Natural killer cell (primary cell): ENCODE data around the gene TDRKH. TPM values are rescaled to one million over a fixed set of nuclear protein-coding genes. Genes with fewer than 3 reads are reported as not detected.
"Not testable (repeated sequence)": the region's sequence is repeated elsewhere in the genome, so short reads cannot be mapped to it uniquely, and the experiment has no call there.

Experiments used
- ATAC-seq, 3 donors: fragments of 150-1000 bp in 2 of 3; fragments of 200-7000 bp in 1 of 3; cut with Tn5 transposase; 1 replicate in 1 of 3; 2 replicates in 2 of 3; pipeline ENCODE4 v1.10.0; 2021; ENCODE audit warnings: mild to moderate bottlenecking in 2 of 3, moderate library complexity in 2 of 3
- DNase-seq, 2 donors: peaks; one replicate each; pipeline versions ENCODE4 v3.0.0 to v3.0.0-alpha.2; 2013 to 2021; ENCODE audit warnings: mixed read lengths in 1 of 2
- H3K27ac ChIP-seq: one replicate; pipeline ENCODE4 v1.5.1; 2013; ENCODE audit warnings: mild to moderate bottlenecking, low read length
- H3K27me3 ChIP-seq: one replicate; pipeline ENCODE4 v1.6.1; 2013; ENCODE audit warnings: low read length; ENCODE audit not compliant: control insufficient read depth, insufficient read depth
- H3K36me3 ChIP-seq: one replicate; pipeline ENCODE4 v1.6.1; 2013; ENCODE audit warnings: low read length; ENCODE audit not compliant: control insufficient read depth, insufficient read depth
- H3K4me1 ChIP-seq: one replicate; pipeline ENCODE4 v1.6.1; 2013; ENCODE audit warnings: low read length; ENCODE audit not compliant: control insufficient read depth, insufficient read depth
- H3K4me3 ChIP-seq: one replicate; pipeline ENCODE4 v1.5.1; 2013; ENCODE audit warnings: low read length
- H3K9me3 ChIP-seq: one replicate; pipeline ENCODE4 v1.6.1; 2013; ENCODE audit warnings: low read length; ENCODE audit not compliant: control insufficient read depth, insufficient read depth
- H3K27ac Mint-ChIP-seq, 2 donors: one replicate each; pipeline ENCODE4 v1.8.0; 2022; ENCODE audit warnings: mild to moderate bottlenecking in 2 of 2, mixed read lengths in 2 of 2, moderate library complexity in 1 of 2
- H3K27me3 Mint-ChIP-seq, 2 donors: one replicate each; pipeline ENCODE4 v1.8.0; 2022; ENCODE audit warnings: low read depth in 2 of 2, mixed read lengths in 2 of 2
- H3K36me3 Mint-ChIP-seq: one replicate; pipeline ENCODE4 v1.8.0; 2022; ENCODE audit warnings: mixed read lengths
- H3K4me1 Mint-ChIP-seq, 2 donors: one replicate each; pipeline ENCODE4 v1.8.0; 2022; ENCODE audit warnings: mixed read lengths in 2 of 2
- H3K4me3 Mint-ChIP-seq: one replicate; pipeline ENCODE4 v1.8.0; 2022; ENCODE audit warnings: mild to moderate bottlenecking, moderate library complexity, mixed read lengths
- H3K9me3 Mint-ChIP-seq, 2 donors: one replicate each; pipeline ENCODE4 v1.8.0; 2022; ENCODE audit warnings: mixed read lengths in 2 of 2
- WGBS: methylation state at CpG from one replicate; pipeline ENCODE4 v1.1.7; 2013; ENCODE audit warnings: missing lambda C conversion rate; ENCODE audit not compliant: insufficient coverage; 5-methylcytosine and 5-hydroxymethylcytosine counted together
- intact Hi-C: fragments of 100-400 bp; cut with micrococcal nuclease; formaldehyde crosslinking; loops from one replicate; pipeline ENCODE4 v1.14.2; 2022
- total RNA-seq, 4 donors: library from RNA; stranded (reverse); fragments of 120-200 nt in 1 of 4; gene quantifications; one replicate each; pipeline versions ENCODE4 v1.2.3 to v1.2.4, GENCODE V29; 2013 to 2022
- TF ChIP-seq, protein P1 (sequence below): fragments of 200-600 bp; IDR thresholded peaks from one replicate; pipeline ENCODE4 v1.8.0; 2022; ENCODE audit warnings: antibody characterized with exemption

The TDRKH gene
- total RNA-seq, 3 donors from 2014 or later (not counting 1 experiment from before 2014, with no cell fraction given): 6.3 to 14.5 (median 8.0) TPM

- DNase-seq (no peak), ATAC-seq (no peak)
- TF ChIP-seq, protein P1, sequence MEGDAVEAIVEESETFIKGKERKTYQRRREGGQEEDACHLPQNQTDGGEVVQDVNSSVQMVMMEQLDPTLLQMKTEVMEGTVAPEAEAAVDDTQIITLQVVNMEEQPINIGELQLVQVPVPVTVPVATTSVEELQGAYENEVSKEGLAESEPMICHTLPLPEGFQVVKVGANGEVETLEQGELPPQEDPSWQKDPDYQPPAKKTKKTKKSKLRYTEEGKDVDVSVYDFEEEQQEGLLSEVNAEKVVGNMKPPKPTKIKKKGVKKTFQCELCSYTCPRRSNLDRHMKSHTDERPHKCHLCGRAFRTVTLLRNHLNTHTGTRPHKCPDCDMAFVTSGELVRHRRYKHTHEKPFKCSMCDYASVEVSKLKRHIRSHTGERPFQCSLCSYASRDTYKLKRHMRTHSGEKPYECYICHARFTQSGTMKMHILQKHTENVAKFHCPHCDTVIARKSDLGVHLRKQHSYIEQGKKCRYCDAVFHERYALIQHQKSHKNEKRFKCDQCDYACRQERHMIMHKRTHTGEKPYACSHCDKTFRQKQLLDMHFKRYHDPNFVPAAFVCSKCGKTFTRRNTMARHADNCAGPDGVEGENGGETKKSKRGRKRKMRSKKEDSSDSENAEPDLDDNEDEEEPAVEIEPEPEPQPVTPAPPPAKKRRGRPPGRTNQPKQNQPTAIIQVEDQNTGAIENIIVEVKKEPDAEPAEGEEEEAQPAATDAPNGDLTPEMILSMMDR: no peak
- Mint-ChIP-seq H3K4me1 (no peaks in the 10 kb centered on the region), H3K36me3 (no peaks in the 10 kb centered on the region), H3K27ac (no peak overlapping the region), H3K4me3 (no peak overlapping the region), H3K27me3 (peaks cover 4 to 12% of the 10 kb centered on the region in 2 donors), H3K9me3 (peaks cover 0 to 5% of the 10 kb centered on the region in 2 donors)
- 64% methylated on average over 3 of the region's 3 CpGs for WGBS
- Histone ChIP-seq H3K36me3 (no peaks in the 10 kb centered on the region), H3K9me3 (peaks cover 9% of the 10 kb centered on the region), H3K4me1 (no peaks in the 10 kb centered on the region), H3K4me3 (no peak overlapping the region), H3K27me3 (no peaks in the 10 kb centered on the region), H3K27ac (no peak overlapping the region)
- intact Hi-C loops: loop anchor here (2.0 to 10.0 kb wide), 3 partner anchors 19 to 435 kb away; no protein-coding TSS in a partner anchor
Observed at GRCh38 chr1:151739590-151740355, 50.5 kb downstream of the TDRKH start.

DNA sequence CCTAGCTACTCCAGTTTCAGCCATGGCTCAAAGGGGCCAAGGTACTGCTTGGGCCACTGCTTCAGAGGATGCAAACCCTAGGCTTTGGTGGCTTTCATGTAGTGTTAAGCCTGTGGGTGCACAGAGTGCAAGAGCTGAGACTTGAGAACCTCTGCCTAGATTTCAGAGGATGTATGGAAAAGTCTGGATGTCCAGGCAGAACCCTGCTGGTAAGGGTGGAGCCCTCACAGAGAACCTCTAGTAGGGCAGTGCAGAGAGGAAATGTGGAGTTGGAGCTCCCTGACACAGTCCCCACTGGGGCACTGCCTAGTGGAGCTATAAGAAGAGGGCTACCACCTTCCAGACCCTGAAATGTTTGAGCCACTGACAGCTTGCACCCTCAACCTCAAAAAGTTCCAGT is 52.8 kb downstream of the TDRKH start:
- DNase-seq (no peak), ATAC-seq (no peak)
- no peak overlapping the region for H3K27ac Mint-ChIP-seq
- H3K9me3 Mint-ChIP-seq: peaks cover 0 to 5% of the 10 kb centered on the region in 2 donors
- H3K4me1 ChIP-seq: no peaks in the 10 kb centered on the region
- no peak overlapping the region for H3K4me3 Mint-ChIP-seq
- H3K27me3 ChIP-seq: no peaks in the 10 kb centered on the region
- no peaks in the 10 kb centered on the region for H3K36me3 Mint-ChIP-seq
- no peak overlapping the region for H3K27ac ChIP-seq
- no peak overlapping the region for H3K4me3 ChIP-seq
- peaks cover 9% of the 10 kb centered on the region for H3K9me3 ChIP-seq
- no peaks in the 10 kb centered on the region for H3K4me1 Mint-ChIP-seq
- no peaks in the 10 kb centered on the region for H3K36me3 ChIP-seq
- intact Hi-C loops: loop anchor here (10.0 kb wide), 2 partner anchors 203 to 433 kb away; no protein-coding TSS in a partner anchor
- H3K27me3 Mint-ChIP-seq: peaks cover 6 to 11% of the 10 kb centered on the region in 2 donors
- TF ChIP-seq, protein P1: no peak

GRCh38 chr1:151737026-151737425 is 53.3 kb downstream of the TDRKH start:
- no peaks in the 10 kb centered on the region for H3K4me1 Mint-ChIP-seq
- Histone ChIP-seq H3K4me3 (no peak overlapping the region), H3K4me1 (no peaks in the 10 kb centered on the region), H3K36me3 (no peaks in the 10 kb centered on the region), H3K9me3 (peaks cover 9% of the 10 kb centered on the region), H3K27ac (no peak overlapping the region), H3K27me3 (no peaks in the 10 kb centered on the region)
- no peak for ATAC-seq
- no peak overlapping the region for H3K4me3 Mint-ChIP-seq
- no peak for DNase-seq
- WGBS: 88% methylated on average over 2 of the region's 2 CpGs
- intact Hi-C loops: loop anchor here (10.0 kb wide), 2 partner anchors 202 to 432 kb away; no protein-coding TSS in a partner anchor
- peaks cover 8 to 16% of the 10 kb centered on the region in 2 donors for H3K27me3 Mint-ChIP-seq
- H3K36me3 Mint-ChIP-seq: no peaks in the 10 kb centered on the region
- no peak overlapping the region for H3K27ac Mint-ChIP-seq
- H3K9me3 Mint-ChIP-seq: peaks cover 0 to 5% of the 10 kb centered on the region in 2 donors
- TF ChIP-seq, protein P1: no peak

DNA sequence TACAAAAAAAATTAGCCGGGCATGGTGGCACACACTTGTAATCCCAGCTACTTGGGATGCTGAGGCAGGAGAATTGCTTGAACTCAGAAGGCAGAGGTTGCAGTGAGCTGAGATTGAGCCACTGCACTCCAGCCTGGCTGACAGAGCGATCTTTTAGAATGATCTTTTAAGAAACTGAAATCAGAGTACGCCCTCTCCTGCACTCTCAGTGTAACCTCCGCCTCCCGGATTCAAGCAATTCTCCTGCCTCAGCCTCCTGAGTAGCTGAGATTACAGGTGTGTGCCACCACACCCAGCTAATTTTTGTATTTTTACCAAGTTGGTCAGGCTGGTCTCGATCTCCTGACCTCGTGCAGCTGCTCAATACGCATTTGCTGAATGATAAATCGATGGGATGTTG is 56.3 kb downstream of the TDRKH start:
- H3K4me1 Mint-ChIP-seq, H3K9me3 Mint-ChIP-seq, H3K4me3 ChIP-seq, DNase-seq, H3K36me3 ChIP-seq, H3K27ac ChIP-seq, H3K4me1 ChIP-seq, H3K27ac Mint-ChIP-seq, ATAC-seq, H3K27me3 ChIP-seq, H3K4me3 Mint-ChIP-seq, H3K9me3 ChIP-seq, H3K36me3 Mint-ChIP-seq: not testable (repeated sequence)
- intact Hi-C loops: loop anchor here (5.0 to 10.0 kb wide), 3 partner anchors 199 to 429 kb away; no protein-coding TSS in a partner anchor
- 88% methylated on average over 9 of the region's 9 CpGs for WGBS
- H3K27me3 Mint-ChIP-seq: peaks cover 13 to 22% of the 10 kb centered on the region in 2 donors
